ENCODE results near the gene ETHE1.

The ETHE1 gene

GRCh38 chr19:43489979-43490599 is 36.9 kb downstream of the ETHE1 start:
- DNase-seq (ENCODE audit: low read depth in 2 of 2): no peak

GRCh38 chr19:43489310-43489709 is 37.7 kb downstream of the ETHE1 start:
- no peak for DNase-seq (ENCODE audit: low read depth in 2 of 2)

DNA sequence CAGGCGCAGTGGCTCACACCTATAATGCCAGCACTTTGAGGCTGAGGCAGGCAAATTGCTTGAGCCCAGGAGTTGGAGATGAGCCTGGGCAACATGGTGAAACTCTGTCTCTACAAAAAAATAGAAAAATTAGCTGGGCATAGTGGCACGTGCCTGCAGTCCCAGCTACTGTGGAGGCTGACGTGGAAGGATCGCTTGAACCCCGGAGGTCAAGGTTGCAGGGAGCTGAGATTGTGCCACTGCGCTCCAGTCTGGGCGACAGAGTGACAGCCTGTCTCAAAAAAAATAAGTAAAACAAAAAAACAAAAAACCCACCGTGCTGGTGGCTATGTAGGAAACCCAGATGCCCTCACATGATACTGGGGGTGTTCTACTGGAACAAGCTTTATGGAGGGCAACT is 38.8 kb downstream of the ETHE1 start:
- DNase-seq (ENCODE audit: low read depth in 2 of 2): no peak

- no peak for DNase-seq (ENCODE audit: low read depth in 2 of 2)
Measured at GRCh38 chr19:43486412-43486811, 40.6 kb downstream of the ETHE1 start.

GRCh38 chr19:43485951-43486350 is 41.0 kb downstream of the ETHE1 start:
- no peak for DNase-seq (ENCODE audit: low read depth in 2 of 2)

- DNase-seq (ENCODE audit: low read depth in 2 of 2): no peak
Measured at GRCh38 chr19:43483281-43483680, 43.7 kb downstream of the ETHE1 start.

GRCh38 chr19:43482193-43482592 is 44.8 kb downstream of the ETHE1 start:
- DNase-seq (ENCODE audit: low read depth in 2 of 2): no peak

- no peak for DNase-seq (ENCODE audit: low read depth in 2 of 2)
Measured at GRCh38 chr19:43481701-43482100, 45.3 kb downstream of the ETHE1 start.

DNA sequence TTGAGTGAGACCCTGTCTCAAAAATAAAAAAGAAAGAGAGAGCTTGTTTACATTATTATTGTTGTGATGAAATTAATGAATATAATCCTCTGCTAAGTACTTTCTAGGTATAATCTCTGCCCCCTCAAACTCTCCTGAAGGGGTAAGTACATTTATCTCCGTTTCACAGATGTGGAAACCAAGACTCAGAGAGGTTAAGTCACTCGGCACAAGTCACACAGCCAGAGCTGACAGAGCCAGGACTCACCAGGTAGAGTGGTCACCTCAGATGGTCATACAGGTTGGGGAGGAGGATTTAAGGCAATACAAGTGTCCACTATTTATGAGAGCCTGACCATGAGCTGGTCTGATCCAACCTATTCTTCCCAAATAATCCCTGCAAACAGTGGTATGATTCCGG is 46.4 kb downstream of the ETHE1 start:
- no peak for DNase-seq (ENCODE audit: low read depth in 2 of 2)

- DNase-seq (ENCODE audit: low read depth in 2 of 2): no peak
Measured at GRCh38 chr19:43479961-43480561, 46.9 kb downstream of the ETHE1 start.

GRCh38 chr19:43479226-43479625 is 47.8 kb downstream of the ETHE1 start:
- DNase-seq (ENCODE audit: low read depth in 2 of 2): no peak

- no peak for DNase-seq (ENCODE audit: low read depth in 2 of 2)
Measured at GRCh38 chr19:43478323-43478722, 48.7 kb downstream of the ETHE1 start.

DNA sequence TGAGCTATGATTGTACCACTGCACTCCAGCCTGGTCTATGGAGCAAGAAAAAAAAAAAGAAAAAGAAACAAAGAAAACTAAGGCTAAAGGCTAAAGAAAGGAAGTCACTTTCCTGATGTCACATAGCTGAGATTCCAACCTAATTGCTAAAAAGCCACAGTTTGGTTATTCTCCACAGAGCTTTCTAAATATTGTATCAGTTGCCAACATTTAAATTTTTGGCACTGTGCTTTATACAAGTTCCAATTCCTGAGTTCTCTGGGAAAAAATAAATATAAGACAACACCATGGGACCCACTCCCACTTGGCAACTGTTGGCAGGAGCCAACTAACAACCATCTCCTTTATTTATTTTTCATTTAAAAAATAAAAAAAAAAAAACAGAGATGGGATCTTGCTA is 50.4 kb downstream of the ETHE1 start:
- DNase-seq (ENCODE audit: low read depth in 2 of 2): no peak

GRCh38 chr19:43474986-43475705 is 51.9 kb downstream of the ETHE1 start:
- DNase-seq (ENCODE audit: low read depth in 2 of 2): peak; percentile 91 to 93

- no peak for DNase-seq (ENCODE audit: low read depth in 2 of 2)
Measured at GRCh38 chr19:43474487-43474886, 52.5 kb downstream of the ETHE1 start.

- no peak for DNase-seq (ENCODE audit: low read depth in 2 of 2)
Measured at GRCh38 chr19:43471091-43471490, 55.9 kb downstream of the ETHE1 start.

DNA sequence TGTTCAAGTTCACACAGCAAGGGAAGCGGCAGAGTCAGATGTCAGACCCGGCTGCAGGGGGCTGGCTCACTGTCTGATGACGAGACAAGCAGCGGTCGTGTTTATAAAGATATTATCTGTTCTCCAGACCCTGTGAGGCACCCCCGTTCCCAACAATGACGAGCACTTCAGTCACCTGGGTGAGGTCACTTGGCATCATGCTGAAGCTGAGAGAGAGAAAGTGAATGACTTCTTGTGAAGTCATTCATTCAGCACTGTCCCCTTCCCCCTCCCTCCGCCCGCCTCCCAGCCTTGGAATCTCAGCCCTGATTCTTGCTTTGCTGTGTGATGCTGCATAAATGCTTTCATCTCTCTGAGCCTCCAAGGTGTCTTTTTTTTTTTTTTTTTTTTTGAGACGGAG is 56.7 kb downstream of the ETHE1 start:
- peak; percentile 20 to 36 for DNase-seq (ENCODE audit: low read depth in 2 of 2)

DNA sequence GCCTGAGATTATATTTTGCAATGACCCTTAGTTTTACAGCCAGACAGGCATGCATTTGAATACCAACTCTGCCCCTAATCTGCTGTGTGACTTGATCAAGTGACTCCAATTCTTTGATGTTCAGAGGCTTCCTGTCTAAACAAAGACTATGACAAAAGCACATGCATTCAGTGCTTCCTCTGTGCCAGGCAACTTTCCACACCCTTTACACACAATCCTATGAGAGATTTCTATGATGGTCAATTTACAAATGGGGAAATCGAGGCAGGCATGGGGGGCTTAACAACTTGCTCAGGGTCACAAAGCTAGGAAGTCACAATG is 57.9 kb downstream of the ETHE1 start:
- no peak for DNase-seq (ENCODE audit: low read depth in 2 of 2)

DNA sequence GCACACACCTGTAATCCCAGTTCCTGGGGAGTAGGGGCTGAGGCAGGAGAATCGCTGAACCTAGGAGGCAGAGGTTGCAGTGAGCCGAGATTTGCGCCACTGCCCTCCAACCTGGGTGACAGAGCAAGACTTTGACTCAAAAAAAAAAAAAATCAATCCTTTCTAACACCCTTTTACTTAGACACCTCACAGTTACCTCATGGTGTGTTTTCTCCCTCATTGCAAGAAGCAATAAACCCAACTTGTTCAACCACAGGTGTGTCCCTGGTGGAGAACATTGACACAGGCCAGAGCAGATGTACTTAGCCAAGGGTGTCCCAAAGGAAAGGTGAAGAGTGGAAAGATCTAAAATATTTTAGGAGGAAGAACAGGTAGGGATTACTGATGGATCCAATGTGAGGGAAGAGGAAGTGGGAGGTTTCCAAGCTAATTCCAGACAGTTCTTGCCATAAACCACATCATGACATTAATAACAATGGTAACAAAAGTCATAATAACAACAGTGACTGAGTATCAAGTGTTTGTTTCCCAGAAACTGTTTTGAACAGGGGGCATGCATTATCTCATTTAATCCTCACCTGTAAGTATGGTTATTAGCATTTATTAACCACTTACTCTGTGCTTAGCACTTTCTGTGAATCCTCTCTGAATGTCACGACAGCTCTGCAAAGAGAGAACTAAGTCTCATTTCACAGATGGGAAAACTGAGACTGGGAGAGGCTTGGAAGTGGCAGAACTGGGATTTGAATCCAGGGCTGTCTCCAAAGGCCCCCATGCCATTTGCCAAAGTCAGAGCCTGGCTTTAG is 58.4 kb downstream of the ETHE1 start:
- no peak for DNase-seq (ENCODE audit: low read depth in 2 of 2)

- no peak for DNase-seq (ENCODE audit: low read depth in 2 of 2)
Measured at GRCh38 chr19:43467730-43468129, 59.3 kb downstream of the ETHE1 start.

GRCh38 chr19:43467276-43467675 is 59.7 kb downstream of the ETHE1 start:
- no peak for DNase-seq (ENCODE audit: low read depth in 2 of 2)

DNA sequence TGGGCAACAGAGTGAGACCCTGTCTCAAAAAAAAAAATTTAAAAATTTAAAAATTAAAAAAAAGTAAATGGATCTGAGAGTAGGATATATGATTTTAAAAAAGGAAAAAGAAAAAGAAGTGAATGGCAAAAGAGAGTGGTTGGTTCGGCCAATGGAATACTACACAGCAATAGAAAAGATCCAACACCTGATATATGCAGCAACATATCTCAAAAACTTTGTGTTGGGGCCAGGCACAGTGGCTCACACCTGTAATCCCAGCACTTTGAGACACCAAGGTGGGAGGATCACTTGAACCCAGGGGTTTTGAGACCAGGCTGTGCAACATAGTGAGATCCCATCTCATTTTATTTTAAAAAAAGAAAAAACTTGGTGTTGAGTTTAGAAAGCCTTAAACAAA is 60.2 kb downstream of the ETHE1 start:
- no peak for DNase-seq (ENCODE audit: low read depth in 2 of 2)
